ENCODE results near the gene TOX2.

TOX2 gene

GRCh38 chr20:44050327-44050726 is 135.7 kb downstream of the TOX2 start:
- H3K4me2 ChIP-seq (ENCODE audit: low read length): no peak overlapping the region
- H3K79me2 ChIP-seq (ENCODE audit: low read length): peaks cover 3% of the 10 kb centered on the region; the same call in 1 of the 2 replicates
- H3K27me3 ChIP-seq (ENCODE audit: low read depth, low read length): no peaks in the 10 kb centered on the region
- H3K4me1 ChIP-seq (ENCODE audit: low read length): no peaks in the 10 kb centered on the region
- peaks cover 51% of the 10 kb centered on the region for H4K20me1 ChIP-seq (ENCODE audit: insufficient read depth, low read length)
- H3K9ac ChIP-seq (ENCODE audit: low read length): no peak overlapping the region
- H3K9me3 ChIP-seq (ENCODE audit: insufficient read depth, low read length): no peaks in the 10 kb centered on the region
- H2AFZ ChIP-seq (ENCODE audit: low read depth, low read length): no peak overlapping the region
- no peak overlapping the region for H3K27ac ChIP-seq (ENCODE audit: low read length)
- H3K36me3 ChIP-seq (replicated peaks; ENCODE audit: low read depth, low read length): peaks cover 49% of the 10 kb centered on the region
- TF ChIP-seq CTCF (IDR thresholded peaks at IDR 0.05; ENCODE audit: low read depth, low read length) (no peak), EZH2phosphoT487 (IDR thresholded peaks at IDR 0.05; ENCODE audit: low read depth) (no peak)
- no peak overlapping the region for H3K4me3 ChIP-seq (ENCODE audit: low read length)

GRCh38 chr20:44050925-44051660 is 136.4 kb downstream of the TOX2 start:
- H3K4me3 ChIP-seq (ENCODE audit: low read length): no peak overlapping the region
- TF ChIP-seq CTCF (IDR thresholded peaks at IDR 0.05; ENCODE audit: low read depth, low read length) (no peak), EZH2phosphoT487 (IDR thresholded peaks at IDR 0.05; ENCODE audit: low read depth) (no peak)
- peaks cover 44% of the 10 kb centered on the region; the same call in 1 of the 2 replicates for H4K20me1 ChIP-seq (ENCODE audit: insufficient read depth, low read length)
- H3K27me3 ChIP-seq (ENCODE audit: low read depth, low read length): no peaks in the 10 kb centered on the region
- H3K27ac ChIP-seq (ENCODE audit: low read length): no peak overlapping the region
- H3K79me2 ChIP-seq (ENCODE audit: low read length): peaks cover 3% of the 10 kb centered on the region; the same call in 1 of the 2 replicates
- no peaks in the 10 kb centered on the region for H3K4me1 ChIP-seq (ENCODE audit: low read length)
- H3K9me3 ChIP-seq (ENCODE audit: insufficient read depth, low read length): no peaks in the 10 kb centered on the region
- no peak overlapping the region for H2AFZ ChIP-seq (ENCODE audit: low read depth, low read length)
- no peak overlapping the region for H3K9ac ChIP-seq (ENCODE audit: low read length)
- H3K36me3 ChIP-seq (replicated peaks; ENCODE audit: low read depth, low read length): peaks cover 57% of the 10 kb centered on the region
- no peak overlapping the region for H3K4me2 ChIP-seq (ENCODE audit: low read length)

GRCh38 chr20:44051661-44052000 is 137.0 kb downstream of the TOX2 start:
- Histone ChIP-seq H3K4me2 (ENCODE audit: low read length) (no peak overlapping the region), H3K4me3 (ENCODE audit: low read length) (no peak overlapping the region), H3K9me3 (ENCODE audit: insufficient read depth, low read length) (no peaks in the 10 kb centered on the region), H3K36me3 (replicated peaks; ENCODE audit: low read depth, low read length) (peaks cover 62% of the 10 kb centered on the region), H3K27ac (ENCODE audit: low read length) (no peak overlapping the region), H3K27me3 (ENCODE audit: low read depth, low read length) (no peaks in the 10 kb centered on the region), H4K20me1 (ENCODE audit: insufficient read depth, low read length) (peaks cover 41% of the 10 kb centered on the region; the same call in 1 of the 2 replicates), H3K4me1 (ENCODE audit: low read length) (no peaks in the 10 kb centered on the region), H3K9ac (ENCODE audit: low read length) (no peak overlapping the region), H2AFZ (ENCODE audit: low read depth, low read length) (no peak overlapping the region), H3K79me2 (ENCODE audit: low read length) (peaks cover 3% of the 10 kb centered on the region; the same call in 1 of the 2 replicates)
- TF ChIP-seq CTCF (IDR thresholded peaks at IDR 0.05; ENCODE audit: low read depth, low read length) (no peak), EZH2phosphoT487 (IDR thresholded peaks at IDR 0.05; ENCODE audit: low read depth) (no peak)

- no peak overlapping the region for H3K27ac ChIP-seq (ENCODE audit: low read length)
- H4K20me1 ChIP-seq (ENCODE audit: insufficient read depth, low read length): peaks cover 36% of the 10 kb centered on the region; the same call in 1 of the 2 replicates
- H3K4me1 ChIP-seq (ENCODE audit: low read length): no peaks in the 10 kb centered on the region
- H3K4me2 ChIP-seq (ENCODE audit: low read length): no peak overlapping the region
- no peaks in the 10 kb centered on the region for H3K9me3 ChIP-seq (ENCODE audit: insufficient read depth, low read length)
- H3K36me3 ChIP-seq (replicated peaks; ENCODE audit: low read depth, low read length): peaks cover 66% of the 10 kb centered on the region
- no peaks in the 10 kb centered on the region for H3K27me3 ChIP-seq (ENCODE audit: low read depth, low read length)
- H3K79me2 ChIP-seq (ENCODE audit: low read length): peaks cover 3% of the 10 kb centered on the region; the same call in 1 of the 2 replicates
- H3K9ac ChIP-seq (ENCODE audit: low read length): no peak overlapping the region
- H3K4me3 ChIP-seq (ENCODE audit: low read length): no peak overlapping the region
- no peak overlapping the region for H2AFZ ChIP-seq (ENCODE audit: low read depth, low read length)
- TF ChIP-seq EZH2phosphoT487 (IDR thresholded peaks at IDR 0.05; ENCODE audit: low read depth) (no peak), CTCF (IDR thresholded peaks at IDR 0.05; ENCODE audit: low read depth, low read length) (no peak)
Measured at GRCh38 chr20:44052166-44052565, 137.5 kb downstream of the TOX2 start.
